SK-N-SH (cell line): Measurements from ENCODE around the gene SYNGR2. TPM values are rescaled to one million over a fixed set of nuclear protein-coding genes. Genes with fewer than 3 reads are reported as not detected.
A peak's percentile ranks its signal among the peaks of the same experiment; 100 is the strongest.

Source experiments
- CTCF ChIA-PET: fragments of 300-600, 350-600 bp; formaldehyde crosslinking; extraction: SDS; loops from one replicate; lab custom pipeline; 2021; lab: Yijun Ruan, JAX
- POLR2A ChIA-PET: fragments of 350-600 bp; sonication (Branson Sonifier 250); formaldehyde crosslinking; extraction: SDS; loops from one replicate; lab custom pipeline; 2020; ENCODE audit warnings: antibody characterized with exemption, inconsistent platforms; lab: Yijun Ruan, JAX
- DNase-seq: peaks from one replicate; pipeline ENCODE4 v3.0.0; 2012
- H2AFZ ChIP-seq: fragments of 200-600 bp; sonication (generic); 2 replicates; pipeline ENCODE4 v1.8.1; 2016; ENCODE audit warnings: antibody characterized with exemption, mild to moderate bottlenecking, low read depth
- H3F3A ChIP-seq: fragments of 200-600 bp; sonication (generic); replicated peaks from 2 replicates; pipeline ENCODE3; 2016; ENCODE audit warnings: antibody characterized with exemption, mild to moderate bottlenecking; ENCODE audit not compliant: insufficient read depth
- H3K27ac ChIP-seq, 2 experiments: fragments of 200-500 bp in 1 of 2; fragments of 200-600 bp in 1 of 2; sonication (Bioruptor generic) in 1 of 2; sonication (generic), shearing (Covaris generic) in 1 of 2; 2 replicates each; pipeline versions ENCODE4 v1.5.1 to v1.6.1; 2014 to 2016; ENCODE audit warnings: low read depth in 2 of 2, inconsistent platforms in 1 of 2, low read length in 1 of 2, mild to moderate bottlenecking in 1 of 2, mixed read lengths in 1 of 2
- H3K27me3 ChIP-seq: fragments of 200-600 bp; sonication (generic), shearing (Covaris generic); 2 replicates; pipeline ENCODE4 v1.6.1; 2016; ENCODE audit warnings: mixed run types; ENCODE audit not compliant: insufficient read depth
- H3K36me3 ChIP-seq, 2 experiments: fragments of 200-500 bp in 1 of 2; fragments of 200-600 bp in 1 of 2; sonication (Bioruptor generic) in 1 of 2; sonication (generic) in 1 of 2; replicated peaks in 1 of 2; 2 replicates each; pipeline versions ENCODE3 to v1.5.1; 2014 to 2016; ENCODE audit warnings: low read length in 1 of 2, mild to moderate bottlenecking in 1 of 2; ENCODE audit not compliant: insufficient read depth in 2 of 2, control insufficient read depth in 1 of 2
- H3K4me1 ChIP-seq, 2 experiments: fragments of 200-500 bp in 1 of 2; fragments of 200-600 bp in 1 of 2; sonication (Bioruptor generic) in 1 of 2; sonication (generic), shearing (Covaris generic) in 1 of 2; 2 replicates each; pipeline versions ENCODE4 v1.5.1 to v1.6.1; 2014 to 2016; ENCODE audit warnings: low read depth in 1 of 2, low read length in 1 of 2, mixed run types in 1 of 2; ENCODE audit not compliant: insufficient read depth in 2 of 2, control insufficient read depth in 1 of 2
- H3K4me2 ChIP-seq: fragments of 200-600 bp; sonication (generic), shearing (Covaris generic); 2 replicates; pipeline ENCODE4 v1.6.1; 2017; ENCODE audit warnings: mixed run types
- H3K4me3 ChIP-seq, 2 experiments: fragments of 200-500 bp in 1 of 2; fragments of 200-600 bp in 1 of 2; sonication (Bioruptor generic) in 1 of 2; sonication (generic), shearing (Covaris generic) in 1 of 2; 2 replicates each; pipeline versions ENCODE4 v1.5.1 to v1.8.1; 2014 to 2016; ENCODE audit warnings: low read depth in 2 of 2, inconsistent platforms in 1 of 2, low read length in 1 of 2, mild to moderate bottlenecking in 1 of 2, mixed read lengths in 1 of 2, moderate library complexity in 1 of 2
- H3K79me2 ChIP-seq: fragments of 200-600 bp; sonication (generic); 2 replicates; pipeline ENCODE4 v1.8.1; 2017; ENCODE audit warnings: mild to moderate bottlenecking; ENCODE audit not compliant: insufficient read depth
- H3K9ac ChIP-seq: fragments of 200-600 bp; sonication (generic); 2 replicates; pipeline ENCODE4 v1.6.1; 2017; ENCODE audit warnings: mixed run types
- H3K9me2 ChIP-seq: fragments of 200-600 bp; sonication (generic); 2 replicates; pipeline ENCODE4 v1.6.1; 2017; ENCODE audit warnings: mixed run types
- H3K9me3 ChIP-seq: fragments of 200-600 bp; sonication (generic); 2 replicates; pipeline ENCODE4 v1.6.1; 2017; ENCODE audit warnings: mixed run types, mild to moderate bottlenecking, moderate library complexity
- H4K20me1 ChIP-seq: fragments of 200-600 bp; sonication (generic); 2 replicates; pipeline ENCODE4 v1.6.1; 2017; ENCODE audit warnings: mild to moderate bottlenecking, mixed run types; ENCODE audit not compliant: insufficient read depth
- CTCF ChIP-seq: fragments of 200-600 bp; sonication (generic); IDR thresholded peaks from 2 replicates; pipeline ENCODE4 v1.6.1; 2017; ENCODE audit warnings: antibody characterized with exemption, mild to moderate bottlenecking, moderate library complexity
- ELF1 ChIP-seq: IDR thresholded peaks from 2 replicates; pipeline ENCODE4 v1.4.0; 2012
- EP300 ChIP-seq, 2 experiments: IDR thresholded peaks; 2 replicates each; pipeline versions ENCODE4 v1.4.0 to v1.6.1; 2012; ENCODE audit warnings: borderline replicate concordance in 1 of 2, low read depth in 1 of 2, low read length in 1 of 2
- EZH2phosphoT487 ChIP-seq: fragments of 200-600 bp; sonication (generic); IDR thresholded peaks from 2 replicates; pipeline ENCODE4 v1.6.1; 2017; ENCODE audit warnings: low read depth, mixed run types, mild to moderate bottlenecking, antibody characterized with exemption, moderate library complexity, borderline replicate concordance
- FOSL2 ChIP-seq: IDR thresholded peaks from 2 replicates; pipeline ENCODE4 v1.4.0; 2012; ENCODE audit warnings: low read depth, mild to moderate bottlenecking, moderate library complexity, borderline replicate concordance
- FOXM1 ChIP-seq: IDR thresholded peaks from 2 replicates; pipeline ENCODE4 v1.4.0; 2012; ENCODE audit warnings: low read depth, mild to moderate bottlenecking
- JUND ChIP-seq: IDR thresholded peaks from 2 replicates; pipeline ENCODE4 v1.4.0; 2012
- POLR2AphosphoS5 ChIP-seq: IDR thresholded peaks from 2 replicates; pipeline ENCODE4 v1.6.1; 2012; ENCODE audit warnings: low read depth, low read length
- RAD21 ChIP-seq: IDR thresholded peaks from 2 replicates; pipeline ENCODE4 v1.6.1; 2012; ENCODE audit warnings: mild to moderate bottlenecking, low read length
- RCOR1 ChIP-seq: fragments of 150-350 bp; IDR thresholded peaks from 2 replicates; pipeline ENCODE4 v1.6.1; 2017; ENCODE audit warnings: antibody characterized with exemption, low read length
- RFX5 ChIP-seq: IDR thresholded peaks from 2 replicates; pipeline ENCODE4 v1.6.1; 2012; ENCODE audit warnings: mild to moderate bottlenecking, improper control_type of control experiment, low read length
- SIN3A ChIP-seq: IDR thresholded peaks from 2 replicates; pipeline ENCODE4 v1.6.1; 2012; ENCODE audit warnings: low read depth, mild to moderate bottlenecking, low read length, moderate library complexity, borderline replicate concordance
- SMC3 ChIP-seq: IDR thresholded peaks from 2 replicates; pipeline ENCODE4 v1.6.1; 2012; ENCODE audit warnings: low read depth, low read length, improper control_type of control experiment
- TAF1 ChIP-seq: IDR thresholded peaks from 2 replicates; pipeline ENCODE4 v1.6.1; 2012; ENCODE audit warnings: low read depth, mild to moderate bottlenecking, low read length, moderate library complexity, borderline replicate concordance
- USF2 ChIP-seq: fragments of 150-350 bp; IDR thresholded peaks from 2 replicates; pipeline ENCODE4 v1.6.1; 2017; ENCODE audit warnings: antibody characterized with exemption, low read length, low read depth, borderline replicate concordance
- ZBTB33 ChIP-seq: IDR thresholded peaks from 2 replicates; pipeline ENCODE4 v1.4.0; 2012; ENCODE audit warnings: low read depth, borderline replicate concordance
- WGBS: methylation state at CpG from one replicate; pipeline ENCODE4 v1.1.6; 2017; ENCODE audit warnings: low lambda C conversion rate; 5-methylcytosine and 5-hydroxymethylcytosine counted together
- polyA plus RNA-seq, 3 experiments: library from polyadenylated mRNA; depleted of rRNA; stranded (reverse); fragments of >200 nt; gene quantifications; 2 replicates each; pipeline ENCODE4 v1.2.3, GENCODE V29; 2012

SYNGR2 gene
- polyA plus RNA-seq, 1 of the 3 experiments (the other 2 are of a cell fraction) = 181 TPM

- Histone ChIP-seq H3K27ac (no peak overlapping the region), H3K9me2 (no peaks in the 10 kb centered on the region), H2AFZ (no peak overlapping the region), H3K27me3 (no peaks in the 10 kb centered on the region), H3K4me3 (no peak overlapping the region), H3K36me3 (no peaks in the 10 kb centered on the region), H3K4me1 (peaks cover 7% of the 10 kb centered on the region in 2 experiments; a peak in 2 of 4 replicates), H3K79me2 (peaks cover 46% of the 10 kb centered on the region), H3F3A (no peaks in the 10 kb centered on the region), H3K9ac (no peak overlapping the region), H3K9me3 (no peaks in the 10 kb centered on the region), H4K20me1 (peaks cover 7% of the 10 kb centered on the region; the same call in 1 of the 2 replicates), H3K4me2 (no peak overlapping the region)
- CTCF ChIA-PET = interaction anchor here (4.8 to 7.7 kb wide), 3 partner anchors 10 to 72 kb away, joined by 25 to 70 read pairs (median 59); no protein-coding TSS in a partner anchor
- POLR2A ChIA-PET = interaction anchor here (0.8 to 1.5 kb wide), 2 partner anchors 15 to 16 kb away, joined by 3 to 4 read pairs; no protein-coding TSS in a partner anchor
- no peak for DNase-seq
- 94% methylated on average over 9 of the region's 9 CpGs for WGBS
- TF ChIP-seq TAF1 (no peak), EP300 (IDR thresholded peaks at IDR 0.05; ENCODE audit: borderline replicate concordance in 1 of 2, low read depth in 1 of 2, low read length in 1 of 2) (no peak), SMC3 (no peak), JUND (no peak), USF2 (no peak), SIN3A (no peak), RFX5 (no peak)
These were observed 16.5 kb downstream of the SYNGR2 start for GRCh38 chr17:78184868-78185267.

GRCh38 chr17:78185981-78186691, 17.8 kb downstream of the SYNGR2 start:
- CTCF ChIA-PET = interaction anchor here (0.6 to 7.7 kb wide), 29 partner anchors 8 to 236 kb away, joined by 3 to 70 read pairs (median 4); partner anchors contain the start of genes SYNGR2 and TMC6

More at GRCh38 chr17:78185981-78186691, 17.8 kb downstream of the SYNGR2 start:
- Histone ChIP-seq H3K36me3 (peaks cover 0 to 1% of the 10 kb centered on the region in 2 experiments), H3K27me3 (no peaks in the 10 kb centered on the region), H3F3A (no peaks in the 10 kb centered on the region), H3K9me2 (no peaks in the 10 kb centered on the region), H3K79me2 (peaks cover 46% of the 10 kb centered on the region), H4K20me1 (peaks cover 7% of the 10 kb centered on the region; the same call in 1 of the 2 replicates), H2AFZ (peak overlapping the region; percentile 40; the same call in 1 of the 2 replicates), H3K9ac (peak overlapping the region; percentile 75; the same call in 1 of the 2 replicates), H3K4me1 (peaks cover 7% of the 10 kb centered on the region in 2 experiments; a peak in 2 of 4 replicates), H3K4me2 (peak overlapping the region; percentile 87), H3K27ac (no peak overlapping the region), H3K4me3 (peak overlapping the region; percentile 54 to 78; a peak in 3 of 4 replicates), H3K9me3 (no peaks in the 10 kb centered on the region)
- 59% methylated on average over 10 of the region's 10 CpGs for WGBS
- POLR2A ChIA-PET = interaction anchor here (0.6 to 1.4 kb wide), 6 partner anchors 12 to 1249 kb away, joined by 3 to 4 read pairs (median 3); no protein-coding TSS in a partner anchor
- peak; percentile 73 for DNase-seq
- TF ChIP-seq ELF1 (no peak), FOSL2 (no peak), POLR2AphosphoS5 (no peak), RCOR1 (no peak), RFX5 (no peak), USF2 (no peak), RAD21 (no peak), CTCF (no peak), JUND (no peak), EZH2phosphoT487 (no peak), SMC3 (no peak), ZBTB33 (no peak), FOXM1 (no peak)
